Activated T-cell treated with anti-CD3 and anti-CD28 coated beads for 4 hours (primary cell): Measurements from ENCODE around the gene SPTAN1.

Experiments used
- DNase-seq: peaks from one replicate; pipeline ENCODE4 v3.0.0-alpha.2; 2020

SPTAN1 gene

DNA sequence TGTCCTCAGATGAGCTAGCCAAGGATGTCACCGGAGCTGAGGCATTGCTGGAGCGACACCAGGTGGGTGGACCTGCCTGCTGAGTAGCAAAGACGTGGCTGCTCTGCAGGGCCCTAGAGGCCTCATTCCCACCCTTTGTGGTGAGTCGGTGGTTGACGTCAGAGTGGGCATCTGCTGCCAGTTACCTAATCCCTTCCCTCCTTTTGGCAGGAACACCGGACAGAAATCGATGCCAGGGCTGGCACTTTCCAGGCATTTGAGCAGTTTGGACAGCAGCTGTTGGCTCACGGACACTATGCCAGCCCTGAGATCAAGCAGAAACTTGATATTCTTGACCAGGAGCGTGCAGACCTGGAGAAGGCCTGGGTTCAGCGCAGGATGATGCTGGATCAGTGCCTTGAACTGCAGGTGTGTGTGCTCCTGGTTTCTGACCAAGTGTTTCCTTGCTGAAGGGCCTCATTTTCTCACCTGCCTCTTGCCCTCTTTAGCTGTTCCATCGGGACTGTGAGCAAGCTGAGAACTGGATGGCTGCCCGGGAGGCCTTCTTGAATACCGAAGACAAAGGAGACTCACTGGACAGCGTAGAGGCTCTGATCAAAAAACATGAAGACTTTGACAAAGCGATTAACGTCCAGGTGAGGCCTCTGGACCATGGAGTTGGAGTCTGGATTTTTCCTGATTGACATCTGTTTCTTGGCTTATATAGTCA lies 55.4 kb downstream of the SPTAN1 start:
- DNase-seq = no peak

GRCh38 chr9:128610897-128611296 lies 58.5 kb downstream of the SPTAN1 start:
- DNase-seq = no peak

DNA sequence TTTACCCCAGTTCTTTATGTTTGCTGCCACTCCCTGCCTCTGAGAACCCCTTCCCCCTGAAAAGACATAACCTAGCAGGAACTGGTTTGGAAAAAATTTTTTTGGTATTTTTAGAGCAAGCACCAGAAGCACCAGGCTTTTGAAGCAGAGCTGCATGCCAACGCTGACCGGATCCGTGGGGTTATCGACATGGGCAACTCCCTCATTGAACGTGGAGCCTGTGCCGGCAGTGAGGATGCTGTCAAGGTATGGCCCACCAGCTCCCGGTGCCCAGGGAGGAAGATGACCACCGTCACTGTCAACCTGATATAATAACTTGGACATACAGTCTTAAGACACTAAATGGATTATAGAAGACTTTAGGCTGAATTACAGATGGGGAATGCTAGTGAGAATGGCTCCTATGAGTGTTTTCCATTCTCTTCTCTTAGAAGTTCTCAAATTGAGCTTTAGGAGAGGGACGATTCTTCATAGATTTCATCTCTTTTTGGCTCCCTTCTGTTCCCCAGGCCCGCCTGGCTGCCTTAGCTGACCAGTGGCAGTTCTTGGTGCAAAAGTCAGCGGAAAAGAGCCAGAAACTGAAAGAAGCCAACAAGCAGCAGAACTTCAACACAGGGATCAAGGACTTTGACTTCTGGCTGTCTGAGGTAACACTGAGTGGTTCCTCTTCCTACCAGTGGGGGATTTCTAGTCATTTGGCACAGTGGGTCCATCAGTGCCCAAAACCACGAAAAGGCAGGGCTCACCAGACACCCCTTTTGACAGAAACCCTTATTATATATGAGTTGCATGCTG lies 59.4 kb downstream of the SPTAN1 start:
- DNase-seq = no peak

GRCh38 chr9:128614728-128615127 lies 62.3 kb downstream of the SPTAN1 start:
- DNase-seq = no peak

GRCh38 chr9:128615571-128615970 lies 63.2 kb downstream of the SPTAN1 start:
- DNase-seq = no peak

- no peak for DNase-seq
Measured at GRCh38 chr9:128617943-128618342, 65.6 kb downstream of the SPTAN1 start.

- DNase-seq = no peak
Measured at GRCh38 chr9:128619127-128619526, 66.7 kb downstream of the SPTAN1 start.

- DNase-seq = no peak
Measured at GRCh38 chr9:128619779-128620178, 67.4 kb downstream of the SPTAN1 start.

DNA sequence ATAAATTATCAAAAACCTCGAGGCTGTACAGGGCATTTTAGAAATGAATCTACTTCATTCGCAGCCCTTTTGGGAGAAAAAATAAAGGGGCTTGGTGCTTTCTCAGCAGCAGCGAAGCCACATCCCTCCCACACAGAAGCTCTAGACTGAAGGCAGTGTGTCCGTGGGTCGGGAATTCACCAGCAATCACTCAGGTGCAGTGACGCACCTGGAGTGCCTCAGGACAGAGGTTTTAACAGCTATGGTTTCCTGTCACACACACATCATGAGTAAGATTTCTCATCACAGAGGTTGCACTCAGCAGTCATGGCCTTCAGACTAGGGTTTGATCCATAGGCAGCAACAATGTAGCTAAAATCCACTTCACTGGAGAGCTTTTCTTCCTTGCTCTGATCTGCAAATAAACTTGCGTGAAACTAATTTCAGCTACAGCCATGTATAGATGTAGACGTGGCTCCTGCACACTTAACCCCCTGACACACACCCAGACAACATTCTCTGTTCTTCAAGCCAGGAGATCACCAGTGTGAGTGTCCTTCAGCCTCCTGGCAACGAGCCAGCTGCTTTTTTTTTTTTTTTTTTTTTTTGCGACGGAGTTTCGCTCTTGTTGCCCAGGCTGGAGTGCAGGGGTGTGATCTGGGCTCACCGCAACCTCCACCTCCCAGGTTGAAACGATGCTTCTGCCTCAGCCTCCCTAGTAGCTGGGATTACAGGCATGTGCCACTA lies 69.5 kb downstream of the SPTAN1 start:
- no peak for DNase-seq

GRCh38 chr9:128624566-128624965 lies 72.2 kb downstream of the SPTAN1 start:
- no peak for DNase-seq

GRCh38 chr9:128625391-128626146 lies 73.2 kb downstream of the SPTAN1 start:
- DNase-seq = no peak

- no peak for DNase-seq
Measured at GRCh38 chr9:128626181-128626580, 73.8 kb downstream of the SPTAN1 start.

DNA sequence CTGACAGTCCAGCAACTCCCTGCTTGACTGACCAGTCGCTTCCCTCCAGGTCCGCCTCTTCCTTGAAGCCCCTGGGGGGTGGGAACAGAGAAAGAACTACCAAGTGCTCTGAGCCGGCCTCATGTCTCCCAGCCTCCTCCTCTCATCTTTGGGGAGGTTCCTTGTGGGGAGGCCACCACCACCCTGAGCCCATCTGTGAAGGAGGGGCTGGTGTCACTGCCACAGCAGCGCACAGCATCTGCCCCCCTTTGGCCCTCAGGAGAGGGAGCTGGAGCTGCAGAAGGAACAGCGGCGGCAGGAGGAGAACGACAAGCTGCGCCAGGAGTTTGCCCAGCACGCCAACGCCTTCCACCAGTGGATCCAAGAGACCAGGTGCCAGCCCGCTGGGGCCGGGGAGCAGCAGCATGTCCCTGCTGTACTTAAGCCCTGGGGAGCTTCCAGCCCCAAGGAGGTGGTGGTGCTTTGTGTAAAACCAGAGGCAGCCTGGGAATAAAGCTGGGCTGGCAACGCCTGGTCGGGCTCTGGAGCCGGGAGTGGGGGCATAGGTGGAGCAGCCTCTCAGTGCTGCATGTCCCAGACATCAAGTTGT lies 74.8 kb downstream of the SPTAN1 start:
- no peak for DNase-seq

DNA sequence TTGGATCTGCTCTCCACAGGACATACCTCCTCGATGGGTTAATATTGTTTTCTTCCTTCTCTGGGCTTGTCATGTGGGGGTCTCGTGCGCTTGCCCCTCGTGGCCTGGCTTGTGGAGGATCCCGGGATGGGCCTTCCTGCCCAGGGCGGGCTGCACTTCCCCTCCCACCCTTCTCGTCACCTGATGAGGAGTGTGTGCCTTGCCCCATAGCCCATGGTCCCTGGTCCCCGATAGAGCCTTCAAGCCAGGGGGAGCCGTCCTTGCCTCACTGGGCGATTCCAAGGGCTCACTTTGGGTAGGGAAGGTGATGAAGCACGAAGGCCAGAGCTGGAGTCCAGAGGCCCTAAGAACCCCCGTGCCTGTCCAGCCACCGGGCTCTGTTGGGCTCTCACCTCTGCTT lies 75.5 kb downstream of the SPTAN1 start:
- no peak for DNase-seq

DNA sequence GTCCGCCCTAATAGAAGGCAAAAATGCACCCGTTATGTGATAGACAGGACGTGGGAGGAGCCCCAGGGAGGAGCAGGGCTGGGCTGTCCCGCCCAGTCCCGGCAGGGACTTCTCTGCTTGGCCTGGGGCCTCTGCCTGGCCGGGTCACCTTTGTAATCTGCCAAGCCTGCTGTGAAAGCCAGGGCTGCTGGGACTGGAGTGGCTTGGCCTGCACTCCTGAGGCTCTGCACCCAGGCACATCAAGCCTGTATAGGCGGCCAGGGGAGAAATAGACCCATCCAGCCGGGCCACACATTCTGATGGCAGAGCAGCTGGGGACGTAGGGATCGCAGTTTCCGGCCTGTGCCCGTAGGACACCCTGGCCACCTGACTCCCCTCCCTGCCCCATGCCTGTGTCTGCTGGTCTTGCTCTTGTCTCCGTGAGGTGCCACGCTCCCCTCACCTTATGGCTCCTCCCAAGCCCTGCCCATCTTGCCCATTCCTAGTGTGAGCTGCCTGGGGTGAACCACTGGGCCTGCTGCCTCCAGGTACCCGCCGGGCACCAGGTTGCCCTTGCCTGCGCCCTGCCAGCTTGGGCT lies 76.2 kb downstream of the SPTAN1 start:
- no peak for DNase-seq

GRCh38 chr9:128629136-128629535 lies 76.7 kb downstream of the SPTAN1 start:
- no peak for DNase-seq

- DNase-seq = no peak
Measured at GRCh38 chr9:128629852-128630545, 77.6 kb downstream of the SPTAN1 start.

- no peak for DNase-seq
Measured at GRCh38 chr9:128631636-128632035, 79.2 kb downstream of the SPTAN1 start.

DNA sequence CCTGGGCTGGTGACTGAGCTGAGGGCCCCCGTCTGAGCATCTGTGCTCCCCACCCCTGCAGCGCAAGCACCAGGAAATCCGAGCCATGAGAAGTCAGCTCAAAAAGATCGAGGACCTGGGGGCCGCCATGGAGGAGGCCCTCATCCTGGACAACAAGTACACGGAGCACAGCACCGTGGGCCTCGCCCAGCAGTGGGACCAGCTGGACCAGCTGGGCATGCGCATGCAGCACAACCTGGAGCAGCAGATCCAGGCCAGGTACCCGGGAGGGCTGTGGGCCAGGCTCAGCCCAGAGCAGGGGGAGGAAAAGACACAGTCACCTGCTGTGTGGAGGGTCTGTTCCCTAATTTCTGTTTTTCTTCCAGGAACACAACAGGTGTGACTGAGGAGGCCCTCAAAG lies 79.7 kb downstream of the SPTAN1 start:
- no peak for DNase-seq

DNA sequence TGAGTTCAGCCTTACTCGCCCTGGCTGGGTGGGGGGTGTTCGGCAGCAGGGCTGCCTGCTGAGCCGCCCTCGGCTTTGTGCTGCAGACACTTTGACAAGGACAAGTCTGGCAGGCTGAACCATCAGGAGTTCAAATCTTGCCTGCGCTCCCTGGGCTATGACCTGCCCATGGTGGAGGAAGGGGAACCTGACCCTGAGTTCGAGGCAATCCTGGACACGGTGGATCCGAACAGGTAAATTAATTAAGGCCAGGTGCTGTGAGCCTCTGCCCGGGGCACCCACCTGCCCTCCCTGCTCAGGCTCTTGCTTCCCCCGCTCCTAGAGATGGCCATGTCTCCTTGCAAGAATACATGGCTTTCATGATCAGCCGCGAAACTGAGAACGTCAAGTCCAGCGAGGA lies 80.1 kb downstream of the SPTAN1 start:
- no peak for DNase-seq

GRCh38 chr9:128633057-128633456 lies 80.7 kb downstream of the SPTAN1 start:
- no peak for DNase-seq

GRCh38 chr9:128633601-128634000 lies 81.2 kb downstream of the SPTAN1 start:
- no peak for DNase-seq
